Ishikawa (cell line): Measurements from ENCODE around the gene DCST2.

Experiments
- CEBPB ChIP-seq: IDR thresholded peaks from 2 replicates; pipeline ENCODE4 v1.6.1; 2012
- CREB1 ChIP-seq: IDR thresholded peaks from 2 replicates; pipeline ENCODE4 v1.6.1; 2012; ENCODE audit warnings: low read depth
- EGR1 ChIP-seq: IDR thresholded peaks from 2 replicates; pipeline ENCODE4 v1.6.1; 2012
- EP300 ChIP-seq: IDR thresholded peaks from 2 replicates; pipeline ENCODE4 v1.6.1; 2012; ENCODE audit warnings: borderline replicate concordance
- MAX ChIP-seq: IDR thresholded peaks from 2 replicates; pipeline ENCODE4 v1.6.1; 2012
- NFIC ChIP-seq: IDR thresholded peaks from 2 replicates; pipeline ENCODE4 v1.6.1; 2012
- RAD21 ChIP-seq: IDR thresholded peaks from 2 replicates; pipeline ENCODE4 v1.6.1; 2012; ENCODE audit warnings: low read depth
- REST ChIP-seq: IDR thresholded peaks from 2 replicates; pipeline ENCODE4 v1.6.1; 2012; ENCODE audit warnings: low read depth, mild to moderate bottlenecking
- TAF1 ChIP-seq: IDR thresholded peaks from 2 replicates; pipeline ENCODE4 v1.6.1; 2012; ENCODE audit warnings: low read depth, mild to moderate bottlenecking
- TCF12 ChIP-seq: IDR thresholded peaks from 2 replicates; pipeline ENCODE4 v1.6.1; 2012; ENCODE audit warnings: low read depth
- TEAD4 ChIP-seq: IDR thresholded peaks from 2 replicates; pipeline ENCODE4 v1.6.1; 2012
- USF1 ChIP-seq: IDR thresholded peaks from 2 replicates; pipeline ENCODE4 v1.6.1; 2012
- YY1 ChIP-seq: IDR thresholded peaks from 2 replicates; pipeline ENCODE4 v1.6.1; 2012; ENCODE audit warnings: low read depth

- TF ChIP-seq MAX (no peak), REST (no peak), EP300 (no peak), TCF12 (no peak), CEBPB (no peak), TAF1 (no peak), NFIC (no peak), RAD21 (no peak), USF1 (no peak), CREB1 (no peak), EGR1 (no peak), TEAD4 (no peak), YY1 (no peak)
Observed at GRCh38 chr1:155016231-155016831, 17.2 kb downstream of the DCST2 start.
